Measurements from ENCODE around the gene ATMIN.

GRCh38 chr16:80997964-80998620 lies 37.5 kb upstream of the ATMIN start:
- TF ChIP-seq EZH2phosphoT487 (IDR thresholded peaks at IDR 0.05; ENCODE audit: insufficient read depth, low read depth) (no peak), EZH2 (IDR thresholded peaks at IDR 0.05; ENCODE audit: insufficient read depth, poor library complexity, severe bottlenecking) (no peak)
